Tibial artery (tissue), 4 donors: ENCODE results near the gene PSMB1.

Experiments used
- DNase-seq, 2 donors: peaks; one replicate each; pipeline ENCODE4 v3.0.0-alpha.2; 2019
- H3K27ac ChIP-seq, 2 donors: fragments of 200-600 bp; sonication (generic) in 1 of 2; 1 replicate in 1 of 2; 2 replicates in 1 of 2; pipeline ENCODE4 v1.5.1; 2018 to 2019; ENCODE audit warnings: mild to moderate bottlenecking in 1 of 2
- H3K27me3 ChIP-seq, 2 donors: fragments of 200-600 bp; sonication (generic) in 1 of 2; one replicate each; pipeline versions ENCODE4 v1.5.1 to v1.6.0; 2016 to 2019
- H3K36me3 ChIP-seq, 3 donors: fragments of 200-600 bp; sonication (generic) in 2 of 3; one replicate each; pipeline ENCODE4 v1.5.1; 2016 to 2019; ENCODE audit warnings: mild to moderate bottlenecking in 2 of 3
- H3K4me1 ChIP-seq, 4 donors: fragments of 200-600 bp; sonication (generic) in 2 of 4; 1 replicate in 3 of 4; 2 replicates in 1 of 4; pipeline ENCODE4 v1.5.1; 2016 to 2019
- H3K4me3 ChIP-seq, 2 donors: fragments of 200-600 bp; sonication (generic) in 1 of 2; 1 replicate in 1 of 2; 2 replicates in 1 of 2; pipeline ENCODE4 v1.5.1; 2018 to 2019; ENCODE audit warnings: mild to moderate bottlenecking in 2 of 2
- H3K9me3 ChIP-seq, 3 donors: fragments of 200-600 bp; sonication (generic) in 1 of 3; one replicate each; pipeline ENCODE4 v1.5.1; 2016 to 2019
- intact Hi-C: fragments of 100-400 bp; cut with DNase I; formaldehyde crosslinking; loops from one replicate; pipeline ENCODE4 v1.15.0; 2023; ENCODE audit warnings: low total_unique reads
- TF ChIP-seq, protein P1 (sequence below), 2 experiments: fragments of 200-600 bp in 1 of 2; fragments of 450-650 bp in 1 of 2; IDR thresholded peaks; one replicate each; pipeline ENCODE4 v1.5.1; 2017 to 2019; ENCODE audit warnings: antibody characterized with exemption in 2 of 2, mild to moderate bottlenecking in 1 of 2, moderate library complexity in 1 of 2

The PSMB1 gene

DNA sequence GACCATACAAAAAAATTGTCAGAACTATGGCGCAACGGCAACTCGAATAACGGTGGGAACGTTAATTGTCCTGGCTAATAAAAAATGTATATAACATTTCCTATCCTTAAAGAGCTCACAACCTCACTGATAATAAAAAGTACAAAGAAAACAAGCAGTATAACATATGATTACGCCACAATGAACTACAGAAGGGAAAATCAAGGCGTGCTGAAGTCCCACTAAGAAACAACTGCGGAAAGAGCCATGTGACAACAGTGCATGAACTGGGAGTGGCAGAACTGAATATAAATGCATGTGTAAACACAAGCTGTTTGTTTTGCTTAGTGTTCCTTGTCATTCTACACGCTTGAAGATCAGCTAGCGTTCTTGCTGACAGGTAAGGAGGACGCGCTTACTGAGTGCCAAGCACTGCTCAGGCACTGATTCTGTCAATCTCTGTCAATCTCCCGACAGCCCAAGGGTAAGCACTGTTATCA lies 466 bp upstream of the PSMB1 start:
- H3K4me1 ChIP-seq: peaks cover 0 to 54% (median 42%) of the 10 kb centered on the region in 4 donors
- peak in 1 of 2 donors; percentile 23 for DNase-seq
- intact Hi-C loops: loop anchor here (10.0 kb wide), 1 partner anchor 829 kb away; the partner anchor contains the start of gene PHF10

DNA sequence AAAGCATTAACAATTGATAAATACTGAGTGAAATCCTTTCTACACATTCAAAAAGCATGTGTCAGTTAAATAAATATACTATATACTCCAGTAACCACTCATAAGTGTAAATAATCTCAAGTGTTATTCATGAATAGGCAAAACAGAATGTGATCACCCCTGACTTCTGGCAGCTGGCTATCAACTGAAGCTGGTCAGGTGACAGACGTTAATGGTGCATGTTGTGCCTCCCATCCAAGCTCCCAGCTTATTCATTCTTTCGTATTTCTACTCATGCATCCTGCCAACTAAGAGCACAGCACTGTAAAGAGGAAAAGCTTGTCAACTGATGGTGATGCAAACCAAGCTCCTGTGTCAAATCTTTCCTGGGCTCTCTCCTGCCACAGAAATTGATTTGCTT lies 7.7 kb downstream of the PSMB1 start:
- peaks cover 71 to 80% (median 71%) of the 10 kb centered on the region in 3 donors for H3K36me3 ChIP-seq
- peaks cover 0 to 29% (median 13%) of the 10 kb centered on the region in 4 donors for H3K4me1 ChIP-seq
- H3K9me3 ChIP-seq: no peaks in the 10 kb centered on the region
- H3K27me3 ChIP-seq: no peaks in the 10 kb centered on the region
- no peak for DNase-seq
- TF ChIP-seq, protein P1, sequence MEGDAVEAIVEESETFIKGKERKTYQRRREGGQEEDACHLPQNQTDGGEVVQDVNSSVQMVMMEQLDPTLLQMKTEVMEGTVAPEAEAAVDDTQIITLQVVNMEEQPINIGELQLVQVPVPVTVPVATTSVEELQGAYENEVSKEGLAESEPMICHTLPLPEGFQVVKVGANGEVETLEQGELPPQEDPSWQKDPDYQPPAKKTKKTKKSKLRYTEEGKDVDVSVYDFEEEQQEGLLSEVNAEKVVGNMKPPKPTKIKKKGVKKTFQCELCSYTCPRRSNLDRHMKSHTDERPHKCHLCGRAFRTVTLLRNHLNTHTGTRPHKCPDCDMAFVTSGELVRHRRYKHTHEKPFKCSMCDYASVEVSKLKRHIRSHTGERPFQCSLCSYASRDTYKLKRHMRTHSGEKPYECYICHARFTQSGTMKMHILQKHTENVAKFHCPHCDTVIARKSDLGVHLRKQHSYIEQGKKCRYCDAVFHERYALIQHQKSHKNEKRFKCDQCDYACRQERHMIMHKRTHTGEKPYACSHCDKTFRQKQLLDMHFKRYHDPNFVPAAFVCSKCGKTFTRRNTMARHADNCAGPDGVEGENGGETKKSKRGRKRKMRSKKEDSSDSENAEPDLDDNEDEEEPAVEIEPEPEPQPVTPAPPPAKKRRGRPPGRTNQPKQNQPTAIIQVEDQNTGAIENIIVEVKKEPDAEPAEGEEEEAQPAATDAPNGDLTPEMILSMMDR (IDR thresholded peaks at IDR 0.05): no peak
- intact Hi-C loops: no loop called here
- no peak overlapping the region for H3K27ac ChIP-seq
- H3K4me3 ChIP-seq: no peak overlapping the region

More for the DNA sequence above, 466 bp upstream of the PSMB1 start:
- Histone ChIP-seq H3K36me3 (peaks cover under 1 to 21% (median 3%) of the 10 kb centered on the region in 3 donors), H3K27ac (peak overlapping the region; percentile 91 to 96), H3K27me3 (no peaks in the 10 kb centered on the region), H3K4me3 (peak overlapping the region; percentile 94 to 96), H3K9me3 (no peaks in the 10 kb centered on the region)
- TF ChIP-seq, protein P1 (IDR thresholded peaks at IDR 0.05): no peak

DNA sequence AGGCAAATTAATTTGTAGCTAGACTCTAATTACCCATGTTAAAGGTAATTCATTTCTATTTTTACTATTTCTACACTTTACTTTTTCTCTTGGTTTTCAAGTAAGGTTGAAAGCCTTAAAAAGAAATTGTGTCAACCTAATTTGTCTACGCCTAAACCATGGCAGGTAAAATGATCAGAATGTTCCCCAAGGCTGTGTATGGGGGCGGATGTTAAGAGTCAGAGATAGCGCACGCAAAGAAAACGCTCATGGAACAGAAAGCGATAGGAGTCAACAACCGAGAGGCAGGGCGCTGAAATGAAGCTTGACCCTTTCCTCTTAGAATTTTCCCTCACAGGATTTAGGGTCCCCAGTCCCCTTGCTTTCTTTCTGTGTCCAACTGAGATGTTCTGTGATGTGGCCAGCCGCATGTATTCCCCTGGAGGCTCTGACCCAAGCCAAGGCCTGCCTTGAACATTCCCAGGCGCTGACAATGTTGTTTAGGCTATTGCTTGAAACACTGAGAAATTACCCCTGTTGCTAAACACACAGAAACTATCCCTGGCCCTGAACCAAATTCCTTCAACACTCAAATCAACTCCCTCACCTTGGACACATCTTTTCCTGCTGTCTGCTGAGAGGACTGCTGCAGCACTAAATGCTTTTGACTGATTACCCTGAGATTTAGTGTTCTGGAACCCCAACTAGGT lies 10.9 kb downstream of the PSMB1 start:
- Histone ChIP-seq H3K9me3 (no peaks in the 10 kb centered on the region), H3K27ac (no peak overlapping the region), H3K27me3 (no peaks in the 10 kb centered on the region), H3K4me3 (no peak overlapping the region), H3K4me1 (peaks cover 0 to under 1% (median 0%) of the 10 kb centered on the region in 4 donors), H3K36me3 (peaks cover 78 to 97% (median 89%) of the 10 kb centered on the region in 3 donors)
- DNase-seq: no peak
- intact Hi-C loops: no loop called here
- TF ChIP-seq, protein P1 (IDR thresholded peaks at IDR 0.05): no peak

DNA sequence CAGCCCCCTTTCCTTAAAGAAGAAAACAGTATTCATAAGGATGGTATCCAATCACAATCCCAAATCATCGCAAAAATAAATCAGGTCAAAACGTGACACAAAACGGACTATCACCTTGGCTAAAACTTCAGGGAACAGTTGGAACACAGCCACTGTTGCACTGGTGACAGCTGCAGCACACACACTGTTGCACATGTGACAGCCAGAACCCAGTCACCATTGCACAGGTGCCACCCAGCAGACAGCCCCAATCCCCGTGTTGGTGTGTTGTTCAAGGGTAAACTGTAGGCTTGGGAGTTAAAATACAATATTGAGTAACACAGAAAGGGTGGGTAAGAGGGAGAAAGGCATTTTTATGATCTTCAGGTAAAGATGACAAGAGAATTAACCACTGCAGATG lies 15.8 kb downstream of the PSMB1 start:
- no peaks in the 10 kb centered on the region for H3K27me3 ChIP-seq
- DNase-seq: no peak
- H3K9me3 ChIP-seq: no peaks in the 10 kb centered on the region
- no peak overlapping the region for H3K27ac ChIP-seq
- peaks cover 68 to 97% (median 87%) of the 10 kb centered on the region in 3 donors for H3K36me3 ChIP-seq
- TF ChIP-seq, protein P1 (IDR thresholded peaks at IDR 0.05): no peak
- intact Hi-C loops: no loop called here
- H3K4me1 ChIP-seq: no peaks in the 10 kb centered on the region
- no peak overlapping the region for H3K4me3 ChIP-seq

DNA sequence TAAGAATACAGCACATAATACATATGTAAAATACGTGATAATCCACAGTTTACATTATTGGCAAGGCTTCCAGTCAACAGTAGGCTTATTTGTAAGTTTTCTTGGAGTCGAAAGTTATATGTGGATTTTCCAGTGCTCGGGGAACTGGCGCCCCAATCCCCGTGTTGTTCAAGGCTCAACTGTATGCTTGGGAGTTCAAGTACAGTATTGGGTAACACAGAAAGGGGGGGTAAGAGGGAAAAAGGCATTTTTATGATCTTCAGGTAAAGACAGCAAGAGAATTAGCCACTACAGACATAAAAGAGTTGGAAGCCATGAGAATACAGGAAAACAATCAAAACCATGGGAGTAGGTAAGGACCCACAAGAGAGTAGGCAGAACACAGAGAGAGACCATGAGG lies 16.4 kb downstream of the PSMB1 start:
- Histone ChIP-seq H3K4me3 (no peak overlapping the region), H3K36me3 (peaks cover 66 to 97% (median 81%) of the 10 kb centered on the region in 3 donors), H3K27me3 (no peaks in the 10 kb centered on the region), H3K4me1 (no peaks in the 10 kb centered on the region), H3K9me3 (no peaks in the 10 kb centered on the region), H3K27ac (no peak overlapping the region)
- intact Hi-C loops: no loop called here
- no peak for DNase-seq
- TF ChIP-seq, protein P1 (IDR thresholded peaks at IDR 0.05): no peak
